OCI-LY7 (cell line): ENCODE data around the gene SINHCAF. TPM values are rescaled to one million over a fixed set of nuclear protein-coding genes. Genes with fewer than 3 reads are reported as not detected.

Experiments used
- BruUV-seq: library from RNA; stranded (reverse); fragments of 400-500 nt; replicated peaks from 2 replicates; lab custom pipeline; 2021; lab: Mats Ljungman, UMichigan
- CTCF ChIA-PET: fragments of 300-600 bp; sonication (Branson Sonifier 250); formaldehyde crosslinking; loops from one replicate; lab custom pipeline; 2022; ENCODE audit warnings: antibody characterized with exemption; ENCODE audit not compliant: unreplicated experiment; lab: Charles Lee
- POLR2A ChIA-PET: fragments of 300-600 bp; sonication (Branson Sonifier 250); formaldehyde crosslinking; loops from one replicate; lab custom pipeline; 2022; ENCODE audit warnings: antibody characterized with exemption; lab: Charles Lee
- DNase-seq: peaks from one replicate; pipeline ENCODE4 v3.0.0-alpha.2; 2015; ENCODE audit warnings: low spot score
- H2AFZ ChIP-seq: fragments of 200-600 bp; sonication (generic), shearing (Covaris generic); 2 replicates; pipeline ENCODE4 v1.6.1; 2014; ENCODE audit warnings: mild to moderate bottlenecking, antibody characterized with exemption, low read length, moderate library complexity
- H3K27ac ChIP-seq: fragments of 200-600 bp; sonication (generic); 2 replicates; pipeline ENCODE4 v1.5.1; 2014; ENCODE audit warnings: mixed run types, low read depth, mild to moderate bottlenecking, moderate library complexity, low read length, inconsistent platforms; ENCODE audit not compliant: poor library complexity, severe bottlenecking
- H3K36me3 ChIP-seq: fragments of 200-600 bp; sonication (generic); 2 replicates; pipeline ENCODE4 v1.6.1; 2014; ENCODE audit warnings: mild to moderate bottlenecking, antibody characterized with exemption, low read length, moderate library complexity, mixed read lengths; ENCODE audit not compliant: insufficient read depth
- H3K4me1 ChIP-seq: fragments of 200-600 bp; sonication (generic); 2 replicates; pipeline ENCODE4 v1.5.1; 2014; ENCODE audit warnings: mild to moderate bottlenecking, low read length; ENCODE audit not compliant: insufficient read depth, poor library complexity, severe bottlenecking
- H3K4me2 ChIP-seq: fragments of 200-600 bp; sonication (generic); 2 replicates; pipeline ENCODE4 v1.6.1; 2014; ENCODE audit warnings: mild to moderate bottlenecking, low read length
- H3K4me3 ChIP-seq: fragments of 200-600 bp; sonication (generic); 2 replicates; pipeline ENCODE4 v1.5.1; 2014; ENCODE audit warnings: mild to moderate bottlenecking, low read depth, low read length; ENCODE audit not compliant: poor library complexity, severe bottlenecking
- H3K79me2 ChIP-seq: fragments of 200-600 bp; sonication (generic); 2 replicates; pipeline ENCODE4 v1.6.1; 2016; ENCODE audit warnings: low read depth, mild to moderate bottlenecking, low read length, moderate library complexity, mixed read lengths; ENCODE audit not compliant: insufficient read depth
- H3K9me2 ChIP-seq: fragments of 200-600 bp; sonication (generic); 2 replicates; pipeline ENCODE4 v1.6.1; 2016; ENCODE audit warnings: mild to moderate bottlenecking, low read length, mixed read lengths; ENCODE audit not compliant: insufficient read depth
- H3K9me3 ChIP-seq: fragments of 200-600 bp; sonication (generic); 2 replicates; pipeline ENCODE4 v1.6.1; 2014; ENCODE audit warnings: mild to moderate bottlenecking, mixed run types, low read length, mixed read lengths
- H4K20me1 ChIP-seq: fragments of 200-600 bp; sonication (generic); 2 replicates; pipeline ENCODE4 v1.6.1; 2014; ENCODE audit warnings: mild to moderate bottlenecking, antibody characterized with exemption, low read length, moderate library complexity, mixed read lengths; ENCODE audit not compliant: insufficient read depth
- EZH2phosphoT487 ChIP-seq: fragments of 200-600 bp; sonication (generic); IDR thresholded peaks from 2 replicates; pipeline ENCODE4 v1.6.1; 2018; ENCODE audit warnings: low read depth, borderline replicate concordance, mild to moderate bottlenecking, mixed run types, antibody characterized with exemption, low read length, moderate library complexity, mixed read lengths
- intact Hi-C: fragments of 100-400 bp; cut with micrococcal nuclease; formaldehyde crosslinking; loops from one replicate; pipeline ENCODE4 v1.10.0; 2022; ENCODE audit not compliant: unreplicated experiment
- total RNA-seq, 2 experiments: library from RNA; depleted of rRNA in 1 of 2; stranded (reverse); fragments of >200 nt in 1 of 2; shearing (Covaris generic) in 1 of 2; gene quantifications; 2 replicates each; pipeline ENCODE4 v1.2.3, GENCODE V29; 2014 to 2022
- TF ChIP-seq, protein P1 (sequence below): fragments of 200-600 bp; sonication (generic); conservative IDR thresholded peaks from 2 replicates; pipeline ENCODE4 v1.5.1; 2014; ENCODE audit warnings: mild to moderate bottlenecking, antibody characterized with exemption, low read length, moderate library complexity, mixed read lengths

The SINHCAF gene
- total RNA-seq, 2 experiments from 2014 or later: 51.0 to 86.2 TPM

DNA sequence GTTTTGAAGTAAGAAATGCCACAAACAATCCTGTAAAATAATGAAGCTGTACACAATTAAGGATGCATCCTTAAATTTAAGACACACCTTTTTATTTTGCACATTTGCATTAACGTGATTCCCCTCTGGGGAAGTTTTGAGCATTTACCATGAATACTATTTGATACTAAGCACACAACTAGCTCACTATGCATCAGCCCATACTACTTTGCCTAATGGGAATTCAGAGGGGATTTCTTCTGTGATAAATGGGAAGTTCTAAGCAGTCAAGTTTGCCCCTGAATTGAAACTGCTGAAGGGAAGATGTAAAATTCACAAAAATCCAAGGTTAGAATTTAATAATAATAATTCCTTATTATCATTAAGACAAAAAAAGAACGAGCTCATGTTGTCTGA, 27.4 kb downstream of the SINHCAF start:
- Histone ChIP-seq H2AFZ (no peak overlapping the region), H3K27ac (no peak overlapping the region), H3K36me3 (peaks cover 95% of the 10 kb centered on the region), H3K9me3 (no peaks in the 10 kb centered on the region), H3K9me2 (no peaks in the 10 kb centered on the region), H3K79me2 (peaks cover 54% of the 10 kb centered on the region), H3K4me1 (no peaks in the 10 kb centered on the region), H3K4me3 (no peak overlapping the region), H3K4me2 (no peak overlapping the region), H4K20me1 (no peaks in the 10 kb centered on the region)
- no peak for DNase-seq
- ChIA-PET POLR2A (interaction anchor here (1.0 to 1.2 kb wide), 2 partner anchors 9 to 19 kb away, joined by 5 read pairs; no protein-coding TSS in a partner anchor), CTCF (no interaction called here)
- intact Hi-C loops: no loop called here
- BruUV-seq: no TSS peak
- TF ChIP-seq, protein P1, sequence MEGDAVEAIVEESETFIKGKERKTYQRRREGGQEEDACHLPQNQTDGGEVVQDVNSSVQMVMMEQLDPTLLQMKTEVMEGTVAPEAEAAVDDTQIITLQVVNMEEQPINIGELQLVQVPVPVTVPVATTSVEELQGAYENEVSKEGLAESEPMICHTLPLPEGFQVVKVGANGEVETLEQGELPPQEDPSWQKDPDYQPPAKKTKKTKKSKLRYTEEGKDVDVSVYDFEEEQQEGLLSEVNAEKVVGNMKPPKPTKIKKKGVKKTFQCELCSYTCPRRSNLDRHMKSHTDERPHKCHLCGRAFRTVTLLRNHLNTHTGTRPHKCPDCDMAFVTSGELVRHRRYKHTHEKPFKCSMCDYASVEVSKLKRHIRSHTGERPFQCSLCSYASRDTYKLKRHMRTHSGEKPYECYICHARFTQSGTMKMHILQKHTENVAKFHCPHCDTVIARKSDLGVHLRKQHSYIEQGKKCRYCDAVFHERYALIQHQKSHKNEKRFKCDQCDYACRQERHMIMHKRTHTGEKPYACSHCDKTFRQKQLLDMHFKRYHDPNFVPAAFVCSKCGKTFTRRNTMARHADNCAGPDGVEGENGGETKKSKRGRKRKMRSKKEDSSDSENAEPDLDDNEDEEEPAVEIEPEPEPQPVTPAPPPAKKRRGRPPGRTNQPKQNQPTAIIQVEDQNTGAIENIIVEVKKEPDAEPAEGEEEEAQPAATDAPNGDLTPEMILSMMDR: no peak
- TF ChIP-seq EZH2phosphoT487: no peak

DNA sequence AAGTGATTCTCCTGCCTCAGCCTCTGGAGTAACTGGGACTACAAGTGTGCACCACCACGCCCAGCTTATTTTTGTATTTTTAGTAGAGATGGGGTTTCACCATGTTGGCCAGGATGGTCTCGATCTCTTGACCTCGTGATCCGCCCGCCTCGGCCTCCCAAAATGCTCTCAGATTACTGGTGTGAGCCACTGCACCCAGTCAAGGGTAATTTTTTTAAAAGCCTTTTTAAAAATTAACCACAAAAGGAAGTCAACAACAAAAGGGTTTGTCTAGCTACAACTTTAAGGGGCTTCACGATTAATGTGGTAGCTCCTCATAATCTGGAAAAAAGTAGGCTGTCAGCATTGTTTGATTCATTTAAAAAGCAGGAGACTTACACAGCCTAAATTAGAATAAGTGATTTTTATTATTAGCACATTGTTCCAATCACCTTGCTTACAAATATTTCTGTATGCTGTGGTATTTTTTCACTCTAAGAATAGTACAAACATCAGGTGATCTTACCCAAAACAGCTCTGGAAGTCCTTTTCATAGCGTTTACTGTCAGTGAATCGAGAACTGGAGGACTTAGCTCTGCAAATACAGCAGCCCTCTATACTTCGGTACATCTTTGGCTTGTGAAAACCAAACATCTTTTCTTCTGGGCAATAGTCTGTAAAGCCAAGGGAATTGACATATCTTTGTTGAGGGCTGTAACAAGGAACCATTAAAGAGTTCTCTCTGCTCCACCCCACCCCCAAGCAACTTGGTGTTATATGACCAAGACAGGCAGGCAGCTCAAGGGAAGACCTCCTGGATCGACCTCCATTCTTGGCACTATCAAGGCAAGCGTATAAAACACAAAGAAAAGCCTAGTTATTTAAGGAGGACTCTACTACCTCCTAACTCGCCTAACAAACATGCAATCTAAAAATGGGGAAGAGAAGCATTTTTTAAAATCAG, 28.1 kb downstream of the SINHCAF start:
- BruUV-seq: no TSS peak
- no peaks in the 10 kb centered on the region for H3K9me3 ChIP-seq
- no peak overlapping the region for H3K27ac ChIP-seq
- TF ChIP-seq EZH2phosphoT487: no peak
- TF ChIP-seq, protein P1: no peak
- no peaks in the 10 kb centered on the region for H4K20me1 ChIP-seq
- no peaks in the 10 kb centered on the region for H3K4me1 ChIP-seq
- CTCF ChIA-PET: no interaction called here
- H3K4me2 ChIP-seq: no peak overlapping the region
- H3K79me2 ChIP-seq: peaks cover 50% of the 10 kb centered on the region
- DNase-seq: no peak
- no peaks in the 10 kb centered on the region for H3K9me2 ChIP-seq
- POLR2A ChIA-PET: interaction anchor here (0.7 to 1.2 kb wide), 5 partner anchors 8 to 79 kb away, joined by 3 to 6 read pairs (median 5); no protein-coding TSS in a partner anchor
- peaks cover 95% of the 10 kb centered on the region for H3K36me3 ChIP-seq
- H3K4me3 ChIP-seq: no peak overlapping the region
- intact Hi-C loops: no loop called here
- no peak overlapping the region for H2AFZ ChIP-seq

DNA sequence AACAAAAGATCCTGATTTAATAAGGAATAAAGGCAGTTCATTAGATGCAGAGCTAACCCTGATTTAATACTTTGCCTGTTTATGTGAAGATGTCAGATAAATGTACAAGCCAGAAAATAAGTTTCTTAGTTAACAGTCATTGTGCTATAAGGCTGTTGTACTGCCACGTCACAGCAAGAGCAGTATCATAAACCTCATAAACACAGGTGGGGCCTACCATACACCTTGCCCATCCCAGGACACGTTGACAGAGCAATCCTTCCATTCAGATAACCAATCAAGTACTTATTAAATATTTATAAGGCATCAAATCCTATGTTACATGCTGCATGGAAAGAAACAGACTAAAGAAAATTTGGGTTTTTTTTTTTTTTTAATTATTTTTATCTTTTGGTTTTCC, 36.5 kb downstream of the SINHCAF start:
- Histone ChIP-seq H3K36me3 (peaks cover 94% of the 10 kb centered on the region), H3K9me3 (no peaks in the 10 kb centered on the region), H3K4me2 (no peak overlapping the region), H2AFZ (no peak overlapping the region), H3K9me2 (no peaks in the 10 kb centered on the region), H3K27ac (no peak overlapping the region), H4K20me1 (no peaks in the 10 kb centered on the region), H3K4me3 (no peak overlapping the region), H3K4me1 (no peaks in the 10 kb centered on the region), H3K79me2 (no peaks in the 10 kb centered on the region)
- ChIA-PET POLR2A (interaction anchor here (2.2 kb wide), 1 partner anchor 9 kb away, joined by 5 read pairs; no protein-coding TSS in a partner anchor), CTCF (no interaction called here)
- no TSS peak for BruUV-seq
- TF ChIP-seq, protein P1: no peak
- no peak for TF ChIP-seq EZH2phosphoT487
- intact Hi-C loops: no loop called here
- DNase-seq: no peak
